ENCODE data around the gene HBEGF.

HBEGF gene

DNA sequence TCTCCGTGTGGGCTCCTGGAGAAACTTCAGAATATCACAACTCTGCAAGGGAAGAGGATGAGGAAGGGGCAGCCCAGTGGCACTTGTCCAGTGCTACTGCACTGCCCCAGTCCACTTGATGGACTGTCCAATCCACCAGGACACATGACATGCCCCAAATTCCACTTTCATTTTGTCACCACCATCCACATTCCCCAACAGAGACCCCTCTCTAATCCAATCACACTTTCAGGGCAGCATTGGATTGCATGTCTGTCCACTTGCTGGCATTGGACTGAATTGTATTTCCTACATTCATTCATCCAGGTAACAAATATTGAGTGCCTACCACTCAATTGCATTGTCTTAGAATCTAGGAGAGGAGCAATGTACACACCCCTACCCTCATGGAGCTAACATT, 14.8 kb downstream of the HBEGF start:
- DNase-seq, result no peak

DNA sequence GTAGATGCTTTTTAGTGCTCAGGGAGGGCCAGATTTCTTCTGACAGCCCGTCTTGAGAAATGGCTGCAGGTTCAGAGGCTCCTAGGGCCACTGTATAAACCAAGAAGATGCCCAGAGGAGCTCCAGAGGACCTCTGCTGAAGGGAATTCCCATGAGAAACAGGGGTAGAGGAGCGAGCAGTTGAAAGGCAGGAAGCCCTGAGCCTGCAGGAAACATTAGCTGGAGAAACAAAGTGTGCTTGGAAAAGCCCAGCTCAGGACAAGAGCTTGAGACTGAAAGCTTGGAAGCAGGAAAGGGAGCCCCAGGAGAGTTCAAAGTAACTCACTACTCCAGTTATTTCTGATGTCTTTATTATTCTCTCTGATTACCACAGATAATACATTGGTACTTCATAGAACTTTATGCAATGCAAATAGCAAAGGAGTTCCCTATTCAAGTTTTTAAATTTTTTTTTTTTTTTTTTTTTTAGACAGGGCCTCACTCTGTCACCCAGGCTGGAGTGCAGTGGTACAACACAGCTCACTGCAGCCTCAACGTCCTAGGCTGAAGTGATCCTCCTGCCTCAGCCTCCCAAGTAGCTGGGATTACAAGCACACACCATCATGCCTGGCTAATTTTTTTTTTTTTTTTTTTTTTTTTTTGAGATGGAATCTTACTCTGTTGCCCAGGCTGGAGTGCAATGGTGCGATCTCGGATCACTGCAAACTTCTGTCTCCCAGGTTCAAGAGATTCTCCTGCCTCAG, 16.5 kb downstream of the HBEGF start:
- DNase-seq, result no peak

DNA sequence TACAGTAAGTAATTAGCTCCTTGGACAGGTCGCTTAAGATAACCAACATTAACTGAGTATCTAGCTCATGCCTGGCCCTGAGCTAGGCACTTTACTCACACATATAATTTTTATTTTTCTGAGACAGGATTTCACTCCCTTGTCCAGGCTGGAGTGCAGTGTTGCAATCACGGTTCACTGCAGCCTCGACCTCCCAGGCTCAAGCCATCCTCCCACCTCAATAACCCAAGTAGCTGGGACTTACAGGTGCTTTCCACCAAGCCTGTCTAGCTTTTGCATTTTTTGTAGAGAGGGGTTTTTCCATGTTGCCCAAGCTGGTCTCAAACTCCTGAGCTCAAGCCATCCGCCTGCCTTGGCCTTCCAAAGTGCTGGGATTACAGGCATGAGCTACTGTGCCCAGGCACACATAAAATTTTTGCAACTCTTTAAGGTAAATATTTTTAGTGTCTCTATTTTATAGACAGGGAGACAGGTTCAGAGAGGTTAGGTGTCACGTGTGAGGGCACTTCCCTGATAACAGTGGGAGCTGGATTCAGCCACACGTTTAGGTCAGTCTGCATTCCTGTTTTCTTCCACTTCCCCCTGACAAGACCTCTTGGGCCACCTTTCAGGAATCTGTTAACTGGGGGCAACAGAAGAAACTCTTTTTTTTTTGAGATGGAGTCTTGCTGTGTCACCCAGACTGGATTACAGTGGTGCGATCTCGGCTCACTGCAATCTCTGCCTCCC, 18.2 kb downstream of the HBEGF start:
- DNase-seq, result no peak

DNA sequence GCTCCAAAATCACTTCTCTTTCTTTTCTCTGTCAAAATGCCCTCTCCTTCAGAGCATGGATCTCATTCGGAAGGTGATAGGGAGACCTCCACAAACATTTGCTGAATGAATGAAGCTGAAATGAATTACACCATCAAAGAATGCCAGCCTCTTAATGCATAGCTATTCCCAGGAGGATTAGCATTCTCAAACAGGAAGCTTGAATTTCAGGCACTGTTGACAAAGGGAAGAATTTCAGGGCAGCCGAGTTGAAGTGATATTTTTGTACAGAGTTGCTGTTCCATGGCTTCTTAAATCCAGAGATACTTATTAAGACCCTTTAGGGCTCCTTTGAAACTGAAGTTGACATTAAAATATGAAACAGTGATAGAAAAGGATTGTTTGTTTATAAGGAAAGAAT, 18.8 kb downstream of the HBEGF start:
- DNase-seq, result no peak

DNA sequence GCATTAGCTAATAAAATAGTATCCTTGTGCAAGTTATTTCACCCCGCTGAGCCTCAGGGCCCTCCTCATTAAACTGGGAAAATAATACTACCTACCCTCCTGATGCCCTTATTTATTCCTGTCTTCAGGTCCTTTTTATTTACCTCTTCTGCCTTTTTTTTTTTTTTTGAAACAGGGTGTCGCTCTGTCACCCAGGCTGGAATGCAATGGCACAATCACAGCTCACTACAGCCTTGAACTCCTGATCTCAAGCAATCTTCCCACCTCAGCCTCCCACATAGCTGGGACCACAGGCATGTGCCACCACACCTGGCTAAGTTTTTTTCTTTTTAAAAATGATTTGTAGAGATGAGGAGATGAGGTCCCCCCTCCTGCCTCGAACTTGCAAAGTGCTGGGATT, 20.9 kb downstream of the HBEGF start:
- no peak for DNase-seq

DNA sequence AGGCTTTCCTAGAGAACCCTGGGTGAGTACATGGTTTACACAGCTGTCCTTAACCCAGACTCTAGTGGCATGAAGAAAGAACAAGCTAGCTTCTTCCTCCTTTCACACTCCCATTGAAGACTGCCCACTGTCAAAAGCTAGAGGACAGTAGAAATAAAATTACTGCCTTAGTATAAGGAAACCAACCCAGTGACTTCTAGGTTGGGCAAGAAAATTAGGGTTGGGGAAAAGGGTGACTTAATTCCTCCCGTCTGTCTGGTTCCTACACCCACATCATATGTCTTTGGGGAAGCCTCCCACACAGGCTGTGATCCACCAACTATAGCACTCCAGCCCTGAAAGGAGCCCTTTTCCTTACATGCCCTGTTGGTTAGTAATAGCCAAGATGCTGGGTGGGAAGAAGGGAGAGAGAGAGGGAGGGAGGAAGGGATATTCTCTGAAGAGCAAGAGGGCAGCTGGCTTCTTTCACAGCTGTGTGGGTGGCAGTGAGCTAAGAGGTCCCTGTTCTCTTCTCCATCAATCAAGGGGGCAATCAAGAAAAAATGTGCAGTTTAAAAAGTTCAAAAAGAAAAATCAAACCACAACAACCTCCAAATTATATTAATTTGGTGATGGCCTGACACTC, 21.7 kb downstream of the HBEGF start:
- DNase-seq, result no peak

DNA sequence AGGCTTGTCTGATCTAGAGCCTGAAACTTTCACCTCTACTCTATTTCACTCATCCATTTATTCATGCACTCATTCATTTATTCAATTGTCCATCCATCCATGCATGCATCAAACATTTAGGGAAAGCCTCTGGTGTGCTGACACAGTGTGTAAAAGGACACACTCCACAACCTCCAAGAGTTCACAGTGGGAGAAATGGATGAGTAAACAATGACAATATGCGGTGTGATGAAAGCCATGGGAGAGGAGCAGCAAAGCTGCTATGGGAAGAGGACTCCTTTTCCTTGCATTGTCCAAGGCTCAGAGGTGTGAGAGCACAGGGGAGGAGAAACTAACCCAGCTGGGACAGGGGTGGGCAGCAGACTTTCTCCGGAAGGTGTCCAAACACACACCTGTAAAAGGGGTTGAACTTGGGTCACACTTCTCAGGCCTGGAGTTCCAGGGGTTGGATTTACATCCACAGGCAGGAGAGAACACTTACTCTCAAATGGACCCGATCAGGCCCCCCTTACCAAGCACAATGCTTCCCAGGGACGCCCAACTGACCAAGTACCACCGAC, 22.3 kb downstream of the HBEGF start:
- no peak for DNase-seq

DNA sequence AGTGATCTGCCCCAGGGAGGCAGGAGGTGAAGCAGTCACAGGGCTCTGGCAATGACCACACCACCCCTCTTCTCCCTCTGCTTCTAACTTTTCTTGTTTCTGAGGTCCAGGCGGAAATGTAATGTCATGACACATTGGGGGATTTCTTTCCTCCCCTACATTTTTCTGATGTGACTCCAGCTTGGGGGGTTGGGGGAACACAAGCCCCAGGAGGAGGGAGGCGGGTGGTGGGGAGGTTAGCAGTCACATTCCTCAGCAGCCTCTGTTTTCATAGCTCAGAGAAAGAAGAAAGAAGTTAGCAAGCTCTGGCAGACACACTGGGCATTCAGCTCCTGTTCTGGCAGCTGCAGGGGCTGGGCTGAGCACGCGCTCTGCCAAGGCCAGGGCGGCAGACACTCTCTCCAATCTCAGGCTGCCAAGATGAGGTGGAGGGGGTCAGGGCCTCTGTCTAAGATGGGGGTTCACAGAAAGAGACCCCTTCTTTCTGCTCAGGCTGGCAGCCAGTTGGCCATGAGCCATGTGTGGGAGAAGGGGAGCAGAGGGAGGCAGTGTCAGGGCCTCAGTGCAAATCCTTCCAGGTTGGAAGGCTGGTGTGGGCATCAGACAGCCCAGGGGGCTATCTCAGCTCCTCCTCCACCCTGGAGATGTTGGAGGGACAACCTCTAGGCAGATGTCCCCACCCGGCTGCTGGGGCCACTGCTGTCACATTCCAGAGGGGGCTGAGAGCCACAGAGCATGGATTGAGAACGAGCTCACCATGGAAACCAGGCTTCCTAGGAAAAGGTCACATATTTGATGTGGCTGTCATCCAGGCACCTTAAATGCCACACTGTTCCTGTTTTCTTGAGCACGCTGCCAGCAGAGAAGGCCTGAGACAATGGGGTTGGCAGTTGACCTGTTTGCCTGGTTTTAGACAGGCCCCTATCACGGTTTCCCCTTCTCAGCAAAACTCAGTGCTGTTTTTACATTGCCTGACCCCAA, 23.4 kb downstream of the HBEGF start:
- no peak for DNase-seq

DNA sequence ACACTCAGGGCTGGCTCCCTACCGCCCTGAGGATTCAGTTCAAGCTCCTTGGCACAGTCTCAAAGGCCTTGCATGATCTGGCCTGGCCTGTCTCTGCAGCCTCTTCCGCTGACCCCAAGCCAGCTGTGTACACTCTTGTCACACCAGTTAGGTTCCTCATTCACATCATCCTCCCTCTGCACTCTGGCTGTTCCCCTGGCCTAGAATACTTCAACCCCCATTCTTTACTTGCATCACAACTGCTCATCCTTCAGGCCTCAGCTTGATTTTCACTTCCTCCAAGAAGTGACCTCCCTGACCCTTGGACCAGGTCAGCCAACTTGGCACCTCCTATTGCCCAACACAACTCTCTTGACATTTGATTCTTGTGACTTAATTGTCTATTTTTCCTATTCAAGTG, 24.6 kb downstream of the HBEGF start:
- no peak for DNase-seq

DNA sequence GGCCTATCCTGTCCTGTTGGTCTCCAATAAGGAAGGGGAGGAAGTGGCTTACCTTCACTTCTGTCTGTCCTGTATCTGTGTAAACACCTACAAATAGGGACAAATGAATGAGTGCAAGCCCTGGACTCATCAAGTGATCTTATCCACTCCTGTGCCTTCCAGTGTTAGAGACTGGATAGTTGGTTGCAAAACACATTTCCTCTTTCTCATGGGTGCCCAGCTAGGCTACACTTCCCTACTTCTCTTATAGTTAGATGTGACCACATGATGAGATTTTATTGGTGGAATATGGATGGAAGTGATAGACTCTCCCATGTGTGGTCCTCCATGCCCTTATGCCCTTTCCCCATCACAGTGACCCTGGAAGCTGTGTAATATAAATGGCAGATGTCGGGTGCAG, 26.6 kb downstream of the HBEGF start:
- DNase-seq, result no peak

DNA sequence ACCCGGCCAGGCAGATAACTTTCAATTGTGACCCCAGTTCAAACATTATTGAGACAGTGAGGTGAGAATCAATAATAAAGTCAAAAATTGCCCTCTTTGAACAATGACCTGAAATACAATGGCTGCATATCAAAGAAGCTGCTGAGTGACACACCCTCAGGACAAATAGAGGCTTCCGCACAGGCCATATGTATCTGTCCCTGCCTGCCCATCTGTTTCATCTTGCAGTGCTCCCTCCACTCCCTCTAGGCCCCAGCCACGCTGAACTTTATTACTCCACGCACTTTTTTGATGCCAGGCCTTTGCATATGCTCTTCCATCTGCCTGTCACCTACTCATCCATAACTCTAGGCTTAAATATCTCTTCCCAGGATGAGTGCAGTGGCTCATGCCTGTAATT, 27.6 kb downstream of the HBEGF start:
- DNase-seq, result no peak

DNA sequence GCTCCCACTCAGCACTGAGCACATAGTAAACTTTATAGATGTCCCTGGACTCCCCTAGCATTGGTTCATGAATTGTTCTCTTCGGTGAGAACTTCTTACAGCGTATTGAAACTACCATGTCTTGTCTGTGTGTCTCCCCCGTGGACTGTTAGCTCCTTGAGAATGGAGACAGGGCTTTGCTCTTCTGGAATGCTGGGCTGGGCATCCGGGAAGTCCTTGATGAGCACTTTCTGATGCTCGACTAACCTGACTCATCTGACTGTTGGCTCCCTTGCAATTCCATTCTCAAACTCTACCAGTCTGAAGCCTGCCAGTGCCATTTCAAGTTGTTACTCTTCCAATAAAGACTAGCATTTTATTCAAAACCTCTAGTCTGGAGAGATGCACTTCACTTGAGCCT, 28.5 kb downstream of the HBEGF start:
- no peak for DNase-seq

DNA sequence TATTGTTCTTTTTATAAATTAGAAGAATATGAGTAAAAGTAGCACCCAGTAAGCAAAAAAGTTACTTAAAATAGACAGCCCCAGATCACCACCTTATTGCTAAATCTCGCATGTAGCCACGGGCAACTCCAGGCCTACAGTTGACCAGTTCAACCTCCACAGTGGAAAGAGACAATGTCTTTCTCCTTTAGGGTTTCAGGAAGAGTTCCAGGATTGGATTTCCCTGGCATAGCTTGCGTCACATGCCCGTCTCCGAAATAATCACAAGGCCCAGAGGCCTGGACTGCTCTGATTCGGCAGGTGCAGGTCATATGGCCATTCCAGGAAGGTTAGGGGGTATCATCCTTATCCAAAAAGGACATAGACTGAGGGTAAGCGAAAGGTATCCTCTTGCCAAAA, 33.6 kb downstream of the HBEGF start:
- DNase-seq, result no peak

DNA sequence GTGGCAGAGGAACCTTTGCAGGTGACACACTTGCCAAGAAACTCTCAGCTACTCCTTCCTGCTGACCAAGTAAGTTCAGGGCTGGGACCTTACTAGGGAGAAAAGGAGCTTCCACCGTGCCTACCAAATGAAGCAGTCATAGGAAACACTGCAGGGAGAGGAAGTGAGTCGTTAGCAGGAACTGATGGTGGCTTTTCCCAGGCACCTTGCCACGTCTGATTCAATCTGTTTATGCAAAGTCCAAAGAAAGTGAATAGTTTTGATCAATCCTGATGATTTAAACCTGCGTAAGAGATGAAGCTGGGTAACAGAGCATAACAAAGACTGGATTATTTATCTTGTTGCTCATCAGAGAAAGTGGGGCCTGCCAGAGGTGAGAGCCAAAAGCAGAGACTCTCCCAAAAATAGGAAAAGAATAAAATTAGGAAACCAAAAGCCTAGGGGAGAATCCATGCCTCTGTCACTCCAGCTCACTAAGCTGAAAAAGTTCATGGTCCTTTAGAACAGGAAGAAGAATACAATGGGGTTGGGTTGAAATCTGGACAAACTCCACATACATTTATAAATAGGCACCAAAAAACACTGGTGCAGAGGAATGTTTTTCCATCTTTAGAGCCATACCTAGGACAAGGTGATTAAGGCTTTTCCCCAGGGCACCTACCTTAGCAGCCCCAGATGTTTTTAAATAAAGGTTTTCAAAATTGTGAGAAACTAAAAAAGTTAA, 34.2 kb downstream of the HBEGF start:
- DNase-seq, result no peak

DNA sequence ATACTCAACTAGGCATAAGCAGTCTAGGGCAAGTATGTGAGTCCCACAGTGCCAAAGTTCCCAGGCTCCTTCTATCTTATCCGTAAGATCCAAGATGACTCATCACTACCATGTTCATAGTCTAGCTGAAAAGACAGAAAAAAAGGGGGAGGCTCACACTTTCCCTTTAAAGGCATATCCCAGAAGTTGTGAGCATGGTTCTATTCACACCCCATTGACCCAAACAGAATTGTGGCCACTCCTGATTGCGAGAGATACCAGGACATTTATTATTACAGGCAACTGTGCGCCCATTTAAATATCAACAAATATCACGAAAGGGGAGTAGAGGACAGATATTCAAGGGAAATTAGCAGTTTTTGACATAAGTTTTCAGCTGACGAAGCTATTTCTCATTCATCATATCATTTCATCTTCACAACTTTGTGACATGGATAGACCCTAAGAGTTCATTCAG, 35.4 kb downstream of the HBEGF start:
- no peak for DNase-seq

DNA sequence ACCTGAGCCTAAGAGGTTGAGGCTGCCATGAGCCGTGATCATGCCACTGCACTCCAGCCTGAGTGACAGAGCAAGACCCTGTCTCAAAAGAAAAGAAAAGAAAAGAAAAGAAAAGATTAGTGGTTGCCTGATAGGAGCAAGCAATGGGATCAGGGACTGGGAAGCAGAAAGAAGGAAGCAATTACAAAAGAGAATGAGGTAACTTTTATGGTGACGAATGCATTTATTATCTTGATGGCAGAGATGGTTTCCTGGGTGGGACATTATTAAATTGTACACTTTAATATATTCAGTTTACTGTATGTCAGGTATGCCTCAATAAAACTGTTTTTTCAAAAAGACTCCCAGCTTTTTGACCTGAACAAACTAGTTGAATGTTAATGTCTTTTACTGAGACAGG, 36.0 kb downstream of the HBEGF start:
- no peak for DNase-seq

DNA sequence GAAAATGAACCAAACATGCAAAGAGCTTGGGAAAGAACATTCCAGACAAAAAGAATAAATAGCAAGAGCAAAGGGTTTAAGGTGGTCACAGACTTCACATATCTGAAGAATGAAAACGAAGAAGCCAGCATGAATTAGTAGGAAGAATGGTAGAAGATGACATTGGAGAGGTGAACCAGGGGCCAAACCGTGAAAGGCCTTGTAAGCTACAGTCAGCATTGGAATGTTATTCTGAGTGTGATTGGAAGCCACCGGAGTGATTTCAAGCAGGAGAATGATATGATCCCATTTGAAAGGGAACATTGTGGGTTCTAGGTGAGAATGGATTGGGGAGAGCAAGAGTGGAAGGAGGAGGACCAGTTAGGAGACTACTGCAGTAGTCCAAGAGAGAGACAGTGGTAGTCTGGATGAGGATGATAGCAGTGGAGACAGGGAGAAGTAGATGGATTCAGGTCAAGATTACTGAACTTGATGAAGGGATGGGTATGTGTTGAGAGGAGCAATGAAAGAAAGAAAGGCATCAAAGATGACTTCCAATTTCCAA, 36.6 kb downstream of the HBEGF start:
- no peak for DNase-seq

DNA sequence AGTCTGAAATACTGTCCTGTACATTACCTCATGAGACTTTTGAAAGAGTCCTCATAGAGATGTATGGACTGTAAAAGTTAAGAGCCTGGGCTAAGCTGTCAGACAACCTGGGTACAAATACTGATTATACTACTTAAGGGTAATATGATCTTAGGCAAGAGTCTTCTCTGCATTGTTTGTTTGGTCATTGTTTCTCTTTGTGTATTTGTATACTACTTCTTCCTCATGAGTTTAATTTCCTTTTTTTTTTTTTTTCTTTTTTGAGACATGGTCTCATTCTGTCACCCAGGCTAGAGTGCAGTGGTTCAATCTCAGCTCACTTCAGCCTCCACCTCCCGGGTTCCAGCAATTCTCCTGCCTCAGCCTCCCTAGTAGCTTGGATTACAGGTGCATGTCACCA, 40.9 kb downstream of the HBEGF start:
- DNase-seq, result no peak

DNA sequence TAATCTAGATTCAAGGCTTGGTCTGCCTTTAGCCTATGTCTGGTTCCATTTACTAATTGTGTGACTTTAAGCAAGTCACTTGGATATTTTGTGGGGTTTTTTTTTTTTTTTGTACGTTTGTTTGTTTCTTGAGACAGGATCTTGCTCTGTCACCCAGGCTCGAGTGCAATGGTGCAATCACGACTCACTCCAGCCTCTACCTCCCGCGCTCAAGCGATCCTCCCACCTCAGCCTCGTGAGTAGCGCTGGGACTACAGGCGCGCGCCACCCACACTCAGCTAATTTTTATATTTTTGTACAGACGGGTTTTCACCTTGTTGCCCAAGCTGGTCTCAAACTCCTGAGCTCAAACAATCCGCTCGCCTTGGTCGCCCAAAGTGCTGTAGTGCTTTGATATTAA, 42.4 kb downstream of the HBEGF start:
- no peak for DNase-seq

DNA sequence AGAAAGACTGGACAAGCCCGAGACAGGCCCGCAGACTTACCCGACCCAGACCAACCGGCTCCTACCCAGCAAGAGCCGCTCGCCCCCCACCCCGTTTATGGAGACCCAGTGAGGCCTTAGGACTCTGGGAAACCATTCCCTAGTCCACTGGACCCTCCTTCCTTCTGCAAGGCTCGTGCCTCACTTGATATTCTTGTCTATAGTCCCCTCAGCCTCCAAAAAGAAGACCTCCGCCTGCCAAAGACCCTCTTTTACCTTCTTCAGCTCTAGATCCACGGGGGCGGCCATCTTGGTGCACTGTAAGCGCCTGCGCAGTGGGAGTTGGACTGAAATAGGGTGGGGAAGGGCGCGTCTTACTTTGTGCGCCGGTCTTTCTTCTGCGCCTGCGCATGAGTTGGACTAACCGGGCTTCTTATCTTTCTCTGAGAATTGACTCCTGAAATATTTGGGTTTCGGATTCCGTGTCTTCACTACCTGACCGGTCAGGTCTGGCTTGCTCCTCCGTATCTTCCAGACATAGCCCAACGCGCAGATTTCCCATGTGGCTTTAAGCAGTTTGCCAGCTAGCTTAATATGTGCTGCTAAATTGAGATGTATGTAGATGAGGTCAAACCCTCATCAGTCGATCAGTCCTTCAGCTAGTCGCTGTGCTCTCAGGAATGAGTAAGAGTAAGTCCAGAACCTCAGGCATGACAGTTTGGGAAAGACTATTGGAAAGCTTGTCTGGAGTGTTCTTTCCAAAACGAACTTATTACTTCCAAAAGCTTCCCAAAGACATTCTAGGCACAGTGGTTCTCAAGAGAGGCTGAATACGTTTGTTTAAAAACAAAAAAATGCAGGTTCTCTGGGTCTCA, 43.4 kb downstream of the HBEGF start, which contains the start of gene PFDN1:
TSS of gene PFDN1 (minus strand) at position 316 of the 854 bp plus-strand sequence. CDS start at position 288, 28 bp downstream.
- DNase-seq, result peak; percentile 83 to 85
